HepG2 (cell line): ENCODE measurements around the gene OSCP1. TPM values are rescaled to one million over a fixed set of nuclear protein-coding genes. Genes with fewer than 3 reads are reported as not detected.

ENCODE experiments used
- ARID4A ChIP-seq: sonication (generic); formaldehyde crosslinking; IDR thresholded peaks from 2 replicates; pipeline ENCODE4 v1.5.0; 2020; ENCODE audit warnings: mild to moderate bottlenecking, missing genetic modification reagents, borderline replicate concordance
- CBFB ChIP-seq: sonication (generic); formaldehyde crosslinking; IDR thresholded peaks from 2 replicates; pipeline ENCODE4 v1.4.0; 2020; ENCODE audit warnings: missing genetic modification reagents
- CEBPG ChIP-seq: IDR thresholded peaks from 2 replicates; pipeline ENCODE4 v1.6.1; 2016
- ELF1 ChIP-seq: sonication (generic); formaldehyde crosslinking; IDR thresholded peaks from 2 replicates; pipeline ENCODE4 v1.4.0; 2020; ENCODE audit warnings: missing genetic modification reagents
- FOXK2 ChIP-seq: fragments of 450-650 bp; IDR thresholded peaks from 2 replicates; pipeline ENCODE4 v1.6.1; 2016
- HINFP ChIP-seq: sonication (generic); formaldehyde crosslinking; IDR thresholded peaks from 2 replicates; pipeline ENCODE4 v1.4.0; 2020; ENCODE audit warnings: low read depth, mild to moderate bottlenecking, missing genetic modification reagents
- HNRNPH1 ChIP-seq: fragments of 200-400 bp; formaldehyde crosslinking; optimal IDR thresholded peaks from 2 replicates; pipeline ENCODE3; 2017; ENCODE audit warnings: mild to moderate bottlenecking, low read depth, low read length
- HOXA5 ChIP-seq: sonication (generic); formaldehyde crosslinking; IDR thresholded peaks from 2 replicates; pipeline ENCODE4 v1.4.0; 2020; ENCODE audit warnings: missing genetic modification reagents
- NCOR1 ChIP-seq: fragments of 200-600 bp; sonication (generic); IDR thresholded peaks from 2 replicates; pipeline ENCODE4 v1.7.0; 2017; ENCODE audit warnings: antibody characterized with exemption, low read length, borderline replicate concordance
- PAWR ChIP-seq: sonication (generic); formaldehyde crosslinking; IDR thresholded peaks from 2 replicates; pipeline ENCODE4 v1.4.0; 2020; ENCODE audit warnings: missing genetic modification reagents, mild to moderate bottlenecking, borderline replicate concordance
- POLR2A ChIP-seq, 2 experiments: IDR thresholded peaks; 2 replicates each; pipeline ENCODE4 v1.6.1; 2011; ENCODE audit warnings: low read depth in 2 of 2, low read length in 2 of 2, mild to moderate bottlenecking in 1 of 2, moderate library complexity in 1 of 2; ENCODE audit not compliant: insufficient read depth in 1 of 2
- PPARG ChIP-seq: conservative IDR thresholded peaks from 2 replicates; pipeline ENCODE4 v1.6.1; 2016; ENCODE audit warnings: missing biosample characterization, missing genetic modification reagents
- ZBTB20 ChIP-seq: sonication (generic); formaldehyde crosslinking; IDR thresholded peaks from 2 replicates; pipeline ENCODE4 v1.8.1; 2023; ENCODE audit warnings: missing genetic modification reagents, low read depth, mild to moderate bottlenecking, borderline replicate concordance
- ZNF292 ChIP-seq: sonication (generic); formaldehyde crosslinking; IDR thresholded peaks from 2 replicates; pipeline ENCODE4 v1.8.1; 2022; ENCODE audit warnings: mild to moderate bottlenecking, low read depth, missing genetic modification reagents, borderline replicate concordance
- ZNF350 ChIP-seq: sonication (generic); formaldehyde crosslinking; IDR thresholded peaks from 2 replicates; pipeline ENCODE4 v1.4.0; 2020; ENCODE audit warnings: mild to moderate bottlenecking, low read depth, missing genetic modification reagents, borderline replicate concordance
- ZNF574 ChIP-seq: sonication (generic); formaldehyde crosslinking; IDR thresholded peaks from 2 replicates; pipeline ENCODE4 v1.4.0; 2020; ENCODE audit warnings: missing genetic modification reagents
- ZNF615 ChIP-seq: sonication (generic); formaldehyde crosslinking; IDR thresholded peaks from 2 replicates; pipeline ENCODE4 v1.5.0; 2020; ENCODE audit warnings: mild to moderate bottlenecking, missing genetic modification reagents, borderline replicate concordance
- polyA plus RNA-seq, 8 experiments: library from polyadenylated mRNA; depleted of rRNA in 3 of 8; stranded (reverse) in 7 of 8; unstranded in 1 of 8; fragments of >200 nt; fragmentation: Illumina TruSeq in 4 of 8; extraction: Trizol in 4 of 8; gene quantifications; 2 replicates each; pipeline versions ENCODE4 v1.2.1 to v1.2.3, GENCODE V29; 2011 to 2016; ENCODE audit warnings: low read depth in 4 of 8, missing spikeins in 1 of 8, mixed read lengths in 1 of 8; ENCODE audit not compliant: insufficient read depth in 1 of 8
- total RNA-seq, 5 experiments: library from RNA; depleted of rRNA; stranded (reverse); fragments of >200 nt; fragmentation: Illumina TruSeq; extraction: Trizol; gene quantifications; 2 replicates each; pipeline ENCODE4 v1.2.3, GENCODE V29; 2016; ENCODE audit warnings: low read depth in 1 of 5
- TF ChIP-seq, protein P1 (sequence below), 2 experiments: sonication (generic) in 1 of 2; formaldehyde crosslinking in 1 of 2; IDR thresholded peaks; 2 replicates each; pipeline versions ENCODE4 v1.5.1 to v1.6.1; 2011 to 2020; ENCODE audit warnings: borderline replicate concordance in 1 of 2, low read depth in 1 of 2, low read length in 1 of 2, mild to moderate bottlenecking in 1 of 2, missing genetic modification reagents in 1 of 2, moderate library complexity in 1 of 2

The OSCP1 gene
- total and polyA plus RNA-seq, 2 of the 13 experiments (the other 11 are each of a cell fraction or from before 2014, with no cell fraction given): 0.60 to 0.84 TPM

DNA sequence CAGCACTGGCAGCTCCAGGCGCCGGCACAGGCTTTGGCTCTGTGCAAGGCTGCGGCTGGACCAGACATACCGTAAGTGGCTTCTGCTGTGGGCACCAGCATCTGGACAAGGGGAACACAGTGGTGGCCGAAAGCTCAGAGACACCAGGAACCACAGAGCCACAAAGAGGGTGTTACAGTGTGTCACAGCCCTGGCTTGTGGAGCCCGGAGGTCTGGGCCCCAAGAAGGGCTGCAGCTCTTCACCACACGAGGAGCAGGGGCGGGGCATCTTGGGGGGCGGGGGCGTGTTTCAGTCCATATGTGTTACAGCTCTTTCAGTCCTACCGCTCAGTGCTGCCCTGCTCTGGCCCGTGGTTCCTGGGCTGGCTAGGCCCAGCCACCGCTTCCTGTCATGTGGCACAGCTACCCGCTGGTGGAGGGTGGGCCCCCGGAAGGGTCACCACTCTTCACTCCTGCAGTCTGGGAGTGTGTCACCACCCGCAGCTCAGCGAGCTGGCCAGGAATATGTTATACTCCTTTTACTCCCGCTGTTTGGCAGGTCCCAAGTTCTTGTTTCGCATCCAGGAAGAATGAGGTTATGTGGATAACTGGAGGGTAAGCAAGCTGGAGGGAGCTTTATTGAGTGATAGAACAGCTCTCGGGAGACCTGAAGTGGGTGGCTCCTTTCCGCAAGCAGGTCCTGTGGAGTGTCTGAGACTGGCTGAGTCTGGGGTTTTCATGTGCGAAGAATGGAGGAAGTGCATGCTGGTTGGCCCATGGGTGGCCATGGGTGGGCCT is 49.2 kb downstream of the OSCP1 start (continued):
- no peak for TF ChIP-seq HNRNPH1
- TF ChIP-seq CEBPG (CRISPR knock-in tag): 0 out of 2 replicates have a peak, but pooled peaks have one; percentile 28
- TF ChIP-seq HINFP: no peak; the same call in 1 of the 2 replicates
- no peak for TF ChIP-seq FOXK2
- no peak for TF ChIP-seq PAWR (CRISPR knock-in tag)
- TF ChIP-seq ZBTB20 (CRISPR knock-in tag): peak; percentile 39; the same call in 1 of the 2 replicates
- TF ChIP-seq ZNF615 (CRISPR knock-in tag): no peak
- TF ChIP-seq ZNF350 (CRISPR knock-in tag): peak; percentile 81; the same call in 1 of the 2 replicates
- TF ChIP-seq ARID4A (CRISPR knock-in tag): peak; percentile 92; the same call in 1 of the 2 replicates
- TF ChIP-seq ELF1 (CRISPR knock-in tag): peak; percentile 88
- peak; percentile 90 for TF ChIP-seq ZNF574 (CRISPR knock-in tag)
- TF ChIP-seq HOXA5 (CRISPR knock-in tag): peak; percentile 38; the same call in 1 of the 2 replicates
- peak; percentile 95 to 99 for TF ChIP-seq POLR2A (IDR thresholded peaks at IDR 0.05; ENCODE audit: insufficient read depth in 1 of 2, low read depth in 2 of 2, low read length in 2 of 2)
- no peak for TF ChIP-seq ZNF292 (CRISPR knock-in tag)
- 0 out of 2 replicates have a peak, but pooled peaks have one; percentile 10 for TF ChIP-seq PPARG (CRISPR knock-in tag)
- TF ChIP-seq, protein P1, sequence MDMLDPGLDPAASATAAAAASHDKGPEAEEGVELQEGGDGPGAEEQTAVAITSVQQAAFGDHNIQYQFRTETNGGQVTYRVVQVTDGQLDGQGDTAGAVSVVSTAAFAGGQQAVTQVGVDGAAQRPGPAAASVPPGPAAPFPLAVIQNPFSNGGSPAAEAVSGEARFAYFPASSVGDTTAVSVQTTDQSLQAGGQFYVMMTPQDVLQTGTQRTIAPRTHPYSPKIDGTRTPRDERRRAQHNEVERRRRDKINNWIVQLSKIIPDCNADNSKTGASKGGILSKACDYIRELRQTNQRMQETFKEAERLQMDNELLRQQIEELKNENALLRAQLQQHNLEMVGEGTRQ (IDR thresholded peaks at IDR 0.05; ENCODE audit: low read depth, low read length): peak; percentile 77
- TF ChIP-seq, protein P1 (CRISPR knock-in tag; IDR thresholded peaks at IDR 0.05; ENCODE audit: borderline replicate concordance): peak; percentile 86; the same call in 1 of the 2 replicates
- no peak for TF ChIP-seq NCOR1
- no peak for TF ChIP-seq CBFB (CRISPR knock-in tag)
